OCI-M1 (cell line): ENCODE measurements around the gene BCHE.
A peak's percentile ranks its signal among the peaks of the same experiment; 100 is the strongest.

Source experiments
- DNase-seq: peaks from one replicate; lab custom pipeline; 2025; lab: John Stamatoyannopoulos, UW

BCHE gene

DNA sequence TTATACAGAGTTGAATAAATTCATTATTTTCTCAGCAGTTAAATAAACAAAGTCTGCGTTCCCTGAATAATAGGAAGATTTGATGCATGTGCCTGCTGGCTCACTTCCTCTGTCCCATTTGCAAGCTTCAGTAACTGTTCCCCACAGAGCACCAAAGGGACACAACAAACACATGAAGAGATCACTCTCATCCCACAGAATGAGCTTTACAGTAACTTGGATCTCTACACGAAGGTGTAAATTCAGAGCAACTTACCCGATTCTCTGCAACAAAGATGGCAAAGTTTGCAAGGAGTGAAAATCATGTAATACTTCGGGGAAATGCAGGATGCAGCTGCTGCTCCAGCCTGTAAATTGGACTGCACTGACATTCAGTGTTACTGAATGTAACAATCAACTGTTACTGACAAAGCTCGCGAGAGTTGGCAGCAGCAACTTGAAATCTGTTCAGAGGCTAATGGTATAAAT lies at the start of gene BCHE:
BCHE (minus strand) TSS at position 366 of the 468 bp plus-strand sequence. CDS start 6,390 bp downstream, outside the sequence.
- DNase-seq = peak; percentile 30

DNA sequence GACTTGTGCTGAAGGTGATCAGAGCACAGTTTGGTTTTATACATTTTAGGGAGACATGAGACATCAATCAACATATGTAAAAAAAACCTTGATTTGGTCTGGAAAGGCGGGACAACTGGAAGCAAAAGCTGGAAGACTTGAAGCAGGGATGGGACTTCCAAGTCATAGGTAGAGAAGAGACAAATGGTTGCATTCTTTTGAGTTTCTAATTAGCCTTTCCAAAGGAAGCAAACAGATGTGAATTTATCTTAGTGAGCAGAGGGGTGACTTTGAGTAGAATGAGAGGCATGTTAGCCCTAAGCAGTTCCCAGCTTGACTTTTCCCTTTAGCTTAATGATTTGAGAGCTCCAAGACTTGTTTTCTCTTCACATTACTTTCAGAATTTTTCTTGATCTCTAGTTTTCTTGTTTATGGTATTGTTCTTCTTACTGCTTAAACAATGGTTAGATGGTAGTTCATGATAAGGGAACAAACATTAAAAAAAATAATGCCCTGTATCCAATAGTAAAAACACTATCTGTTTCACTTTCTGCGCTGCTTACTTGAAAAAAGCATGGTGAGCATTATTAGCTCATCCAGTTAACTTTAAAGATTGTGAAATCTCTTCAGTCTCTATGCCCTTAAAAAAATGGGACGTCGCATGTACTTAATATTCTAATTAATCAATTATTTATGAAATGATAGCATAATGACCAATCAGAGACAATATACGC lies 48.5 kb upstream of the BCHE start:
- DNase-seq = no peak

- no peak for DNase-seq
Measured at GRCh38 chr3:165884518-165884917, 47.3 kb upstream of the BCHE start.

GRCh38 chr3:165883863-165884478 lies 46.7 kb upstream of the BCHE start:
- DNase-seq = peak; percentile 74

DNA sequence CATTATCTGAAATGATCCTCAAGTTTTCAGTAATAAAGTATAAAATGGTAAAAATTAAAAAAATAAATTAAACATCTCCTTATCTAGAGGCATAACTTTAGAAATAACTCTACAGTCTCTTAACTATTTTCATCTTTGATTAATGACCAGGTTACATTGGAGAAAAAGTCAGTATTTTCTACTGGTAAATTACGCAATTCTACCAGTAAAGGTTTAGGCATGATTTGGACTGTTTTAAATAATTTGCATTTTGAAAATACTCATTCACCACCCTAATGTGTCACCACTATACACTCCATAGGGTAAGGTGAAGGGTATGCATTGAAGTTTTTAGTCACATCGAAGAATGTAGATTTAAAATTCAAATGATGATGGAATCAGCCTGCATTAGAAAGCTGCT lies 45.9 kb upstream of the BCHE start:
- no peak for DNase-seq

DNA sequence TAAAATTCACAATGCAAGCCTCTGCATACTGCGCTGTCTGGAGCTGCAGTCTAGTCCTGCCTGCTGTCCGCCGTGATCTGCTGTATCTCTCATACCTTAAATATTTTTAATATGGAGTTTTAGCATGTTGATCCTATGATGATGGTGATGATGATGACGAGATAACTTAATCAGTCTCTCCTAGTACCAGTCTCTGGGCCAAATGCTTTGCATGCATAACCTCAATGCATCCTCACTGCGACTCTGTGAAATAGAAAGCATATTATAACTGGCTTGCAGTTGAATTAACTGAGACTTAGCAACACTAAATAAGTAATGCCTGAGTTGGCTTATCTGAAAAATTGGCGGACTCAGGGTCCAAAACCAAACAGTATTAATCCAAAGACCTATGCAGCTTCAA lies 38.4 kb upstream of the BCHE start:
- DNase-seq = no peak

DNA sequence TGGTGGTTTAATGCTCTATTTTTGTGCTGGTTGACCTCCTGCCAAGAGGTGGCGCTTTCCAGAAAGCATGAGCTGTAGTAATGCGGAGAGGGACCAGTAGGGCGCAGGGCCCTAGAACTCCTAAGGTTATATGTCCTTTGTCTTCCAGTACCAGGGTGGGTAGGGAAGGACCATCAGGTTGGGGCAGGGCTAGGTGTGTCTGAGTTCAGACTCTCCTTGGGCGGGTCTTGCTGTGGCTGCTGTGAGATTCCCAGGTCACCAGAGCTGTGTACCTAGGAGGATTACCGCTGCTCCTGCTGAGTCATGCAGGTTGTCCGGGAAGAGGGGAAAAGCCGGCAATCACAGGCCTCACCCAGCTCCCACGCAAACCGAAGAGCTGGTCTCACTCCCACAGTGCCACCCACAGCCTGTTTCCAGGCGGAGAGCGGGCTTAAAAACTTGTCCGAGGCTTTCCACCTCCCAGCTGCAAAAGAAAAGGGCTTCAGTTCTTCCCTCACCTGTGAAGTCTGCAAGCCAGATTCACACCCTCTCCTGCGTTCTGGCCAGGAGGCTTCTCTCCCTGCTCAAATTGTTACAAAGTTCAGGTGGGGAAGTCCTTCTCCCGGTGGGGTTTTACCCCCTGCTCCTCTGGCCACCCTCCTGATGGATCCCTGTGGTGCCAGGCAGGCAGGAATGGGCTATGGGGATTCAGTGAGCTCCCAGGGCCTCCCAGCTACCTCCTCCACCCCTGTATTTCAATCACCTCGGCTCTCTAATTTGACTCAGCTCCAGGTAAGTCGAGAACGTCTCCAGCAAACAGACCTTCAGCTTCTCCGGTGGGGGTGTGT lies 37.7 kb upstream of the BCHE start:
- no peak for DNase-seq

- DNase-seq = no peak
Measured at GRCh38 chr3:165868088-165868487, 30.9 kb upstream of the BCHE start.

DNA sequence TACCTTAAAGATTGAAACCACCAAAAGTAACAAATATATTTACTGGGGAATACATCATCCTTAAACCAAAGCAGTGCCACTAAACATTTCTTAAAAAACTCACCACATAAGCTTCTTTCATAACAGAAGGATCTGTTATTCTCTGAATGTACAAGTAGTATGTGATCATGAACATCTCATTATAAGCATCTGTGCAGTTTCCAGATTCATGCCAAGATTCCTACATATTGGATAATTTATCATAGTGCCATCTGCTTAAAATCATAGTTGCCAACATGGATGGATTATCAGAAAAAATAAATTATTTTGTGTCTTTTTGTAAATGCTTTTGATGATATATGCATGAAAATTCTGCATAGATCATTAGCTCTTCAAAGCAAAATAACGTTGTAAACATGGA lies 21.8 kb upstream of the BCHE start:
- DNase-seq = no peak

DNA sequence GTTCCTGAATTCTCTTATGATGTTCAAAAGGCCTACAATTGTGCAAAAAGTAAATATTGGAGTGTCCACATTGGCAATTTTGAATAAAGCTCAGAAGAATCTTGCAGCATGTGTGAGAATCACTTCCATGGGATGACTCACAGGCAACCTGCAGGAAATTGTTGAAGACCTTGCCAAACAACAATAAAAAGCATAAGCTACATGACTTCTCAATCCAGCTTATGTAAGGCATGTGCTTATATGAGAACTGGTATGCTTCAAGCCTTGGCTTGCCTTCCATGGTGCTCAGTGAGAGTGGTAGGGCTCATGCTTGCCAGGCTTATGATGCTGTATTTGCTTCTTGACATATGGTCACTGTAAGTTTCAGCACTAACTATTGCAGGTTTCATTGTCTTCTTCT lies 18.4 kb upstream of the BCHE start:
- no peak for DNase-seq

GRCh38 chr3:165854696-165855095 lies 17.5 kb upstream of the BCHE start:
- DNase-seq = peak; percentile 32

- no peak for DNase-seq
Measured at GRCh38 chr3:165852711-165853110, 15.5 kb upstream of the BCHE start.

- DNase-seq = no peak
Measured at GRCh38 chr3:165852191-165852590, 15.0 kb upstream of the BCHE start.

GRCh38 chr3:165846056-165846455 lies 8.8 kb upstream of the BCHE start:
- no peak for DNase-seq

DNA sequence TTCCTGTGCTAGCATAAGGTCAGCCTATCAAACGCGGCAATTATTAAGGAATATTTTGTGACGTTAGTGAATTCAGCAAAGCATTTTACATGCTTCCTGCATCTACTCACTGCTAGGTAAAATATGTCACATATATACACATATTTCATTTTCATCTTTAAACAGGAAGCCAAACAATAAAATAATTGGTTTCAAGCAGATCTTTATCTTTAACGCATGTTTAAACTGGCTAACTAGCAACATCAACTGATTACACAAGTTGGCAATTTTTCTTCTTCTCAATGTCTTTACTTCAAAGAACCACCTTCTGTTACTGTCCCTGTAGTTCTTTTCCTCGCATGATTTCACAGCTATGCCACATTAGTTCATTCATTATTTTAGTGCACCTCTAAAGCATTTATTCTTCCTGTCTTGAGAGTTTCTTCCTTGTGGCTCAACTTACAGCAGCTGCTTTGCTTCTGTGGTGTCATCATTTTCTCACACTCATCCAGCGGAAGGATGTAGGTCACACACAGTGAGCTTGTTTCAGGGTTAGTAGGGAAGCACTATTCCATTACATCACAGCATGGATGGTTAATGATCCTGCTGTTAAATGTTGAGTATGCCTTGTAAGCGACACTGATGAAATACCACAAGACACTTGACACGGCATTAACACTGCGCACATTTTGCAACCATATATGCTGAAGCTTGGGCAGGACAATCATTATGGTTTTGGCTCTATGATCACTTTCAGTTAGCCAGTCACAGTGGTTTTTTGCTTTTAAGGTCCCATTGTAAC lies 2.3 kb upstream of the BCHE start:
- no peak for DNase-seq

DNA sequence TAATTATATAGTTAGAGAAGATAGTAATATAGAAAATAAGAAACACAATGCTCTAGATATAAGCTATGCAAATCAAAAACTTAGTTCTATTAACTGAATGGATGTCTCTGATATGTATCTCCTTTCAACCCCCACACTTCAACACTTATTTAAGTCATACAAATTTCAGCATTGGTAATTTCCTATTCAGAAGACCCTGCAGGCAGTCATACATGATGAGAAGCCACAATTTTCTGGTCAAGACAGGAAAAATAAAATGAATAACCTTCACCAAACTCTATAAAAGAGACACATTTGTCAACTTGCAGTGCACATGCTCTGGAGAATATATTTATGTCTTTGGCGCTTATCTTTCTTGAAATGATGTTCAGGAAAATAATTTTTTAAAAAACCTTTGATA lies 578 bp upstream of the BCHE start:
- no peak for DNase-seq

- peak; percentile 23 for DNase-seq
Measured at GRCh38 chr3:165835431-165835830, 1.8 kb downstream of the BCHE start.

DNA sequence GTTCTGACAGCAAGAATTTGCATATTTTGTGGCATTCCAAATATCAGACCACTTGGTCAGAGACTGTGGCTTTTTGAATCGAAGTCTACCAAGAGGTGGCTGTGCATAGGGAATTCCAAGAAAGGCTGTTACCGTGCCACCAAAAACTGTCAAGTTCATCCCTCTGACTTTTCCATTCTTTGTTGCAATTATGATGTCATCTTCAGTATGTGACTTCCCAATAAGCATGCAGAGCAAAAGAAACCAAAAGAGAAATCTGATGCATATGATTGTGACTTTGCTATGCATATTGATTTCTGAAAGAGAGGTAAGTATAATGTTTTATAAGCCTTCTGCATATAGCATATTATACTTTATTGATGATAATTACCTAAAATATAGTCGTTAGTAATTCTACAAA lies 6.5 kb downstream of the BCHE start:
- peak; percentile 22 for DNase-seq

- DNase-seq = peak; percentile 11
Measured at GRCh38 chr3:165827883-165828282, 9.3 kb downstream of the BCHE start.

GRCh38 chr3:165827233-165827632 lies 10.0 kb downstream of the BCHE start:
- DNase-seq = no peak

- no peak for DNase-seq
Measured at GRCh38 chr3:165820671-165821123, 16.5 kb downstream of the BCHE start.

DNA sequence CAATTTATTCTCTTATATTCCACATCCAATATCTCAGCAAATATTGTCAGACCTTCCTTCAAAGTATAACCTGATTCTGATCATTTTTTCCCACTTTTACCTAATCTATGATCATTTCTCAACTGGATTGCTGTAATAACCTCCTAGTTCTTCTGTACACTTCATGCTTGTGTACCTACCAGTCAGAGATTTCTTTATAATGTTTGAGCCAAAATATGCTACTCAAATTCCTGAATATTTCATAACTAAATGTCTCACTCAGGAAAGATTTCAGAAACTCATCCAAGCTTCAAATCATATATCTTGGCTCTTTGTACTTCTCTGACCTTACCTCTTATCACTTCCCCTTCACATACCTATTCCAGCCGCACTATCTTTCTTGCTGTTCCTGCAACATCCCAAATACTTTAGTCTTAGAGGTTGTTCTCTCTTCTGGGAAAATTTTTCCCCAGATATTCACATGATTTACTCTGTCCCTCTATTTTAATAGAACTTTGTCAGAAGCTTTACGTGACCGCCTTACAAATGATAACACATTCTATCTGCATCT lies 20.0 kb downstream of the BCHE start:
- no peak for DNase-seq
